ENCODE measurements around the gene CDK19.

- TF ChIP-seq, protein P1, sequence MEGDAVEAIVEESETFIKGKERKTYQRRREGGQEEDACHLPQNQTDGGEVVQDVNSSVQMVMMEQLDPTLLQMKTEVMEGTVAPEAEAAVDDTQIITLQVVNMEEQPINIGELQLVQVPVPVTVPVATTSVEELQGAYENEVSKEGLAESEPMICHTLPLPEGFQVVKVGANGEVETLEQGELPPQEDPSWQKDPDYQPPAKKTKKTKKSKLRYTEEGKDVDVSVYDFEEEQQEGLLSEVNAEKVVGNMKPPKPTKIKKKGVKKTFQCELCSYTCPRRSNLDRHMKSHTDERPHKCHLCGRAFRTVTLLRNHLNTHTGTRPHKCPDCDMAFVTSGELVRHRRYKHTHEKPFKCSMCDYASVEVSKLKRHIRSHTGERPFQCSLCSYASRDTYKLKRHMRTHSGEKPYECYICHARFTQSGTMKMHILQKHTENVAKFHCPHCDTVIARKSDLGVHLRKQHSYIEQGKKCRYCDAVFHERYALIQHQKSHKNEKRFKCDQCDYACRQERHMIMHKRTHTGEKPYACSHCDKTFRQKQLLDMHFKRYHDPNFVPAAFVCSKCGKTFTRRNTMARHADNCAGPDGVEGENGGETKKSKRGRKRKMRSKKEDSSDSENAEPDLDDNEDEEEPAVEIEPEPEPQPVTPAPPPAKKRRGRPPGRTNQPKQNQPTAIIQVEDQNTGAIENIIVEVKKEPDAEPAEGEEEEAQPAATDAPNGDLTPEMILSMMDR (IDR thresholded peaks at IDR 0.05): no peak
- no peak for TF ChIP-seq POLR2AphosphoS5 (IDR thresholded peaks at IDR 0.05)
- TF ChIP-seq POLR2A (IDR thresholded peaks at IDR 0.05): no peak
These were observed 115.5 kb downstream of the CDK19 start for GRCh38 chr6:110699780-110700179.
